HG02884 (cell line): ENCODE measurements around the gene CLASP1.
"Not testable (repeated sequence)": the region's sequence is repeated elsewhere in the genome, so short reads cannot be mapped to it uniquely, and the experiment has no call there.

Experiments
- ATAC-seq: cut with Tn5 transposase; IDR thresholded peaks from one replicate; pipeline ENCODE4 v1.9.1; 2021; ENCODE audit warnings: mild to moderate bottlenecking, moderate library complexity; ENCODE audit not compliant: unreplicated experiment

The CLASP1 gene

DNA sequence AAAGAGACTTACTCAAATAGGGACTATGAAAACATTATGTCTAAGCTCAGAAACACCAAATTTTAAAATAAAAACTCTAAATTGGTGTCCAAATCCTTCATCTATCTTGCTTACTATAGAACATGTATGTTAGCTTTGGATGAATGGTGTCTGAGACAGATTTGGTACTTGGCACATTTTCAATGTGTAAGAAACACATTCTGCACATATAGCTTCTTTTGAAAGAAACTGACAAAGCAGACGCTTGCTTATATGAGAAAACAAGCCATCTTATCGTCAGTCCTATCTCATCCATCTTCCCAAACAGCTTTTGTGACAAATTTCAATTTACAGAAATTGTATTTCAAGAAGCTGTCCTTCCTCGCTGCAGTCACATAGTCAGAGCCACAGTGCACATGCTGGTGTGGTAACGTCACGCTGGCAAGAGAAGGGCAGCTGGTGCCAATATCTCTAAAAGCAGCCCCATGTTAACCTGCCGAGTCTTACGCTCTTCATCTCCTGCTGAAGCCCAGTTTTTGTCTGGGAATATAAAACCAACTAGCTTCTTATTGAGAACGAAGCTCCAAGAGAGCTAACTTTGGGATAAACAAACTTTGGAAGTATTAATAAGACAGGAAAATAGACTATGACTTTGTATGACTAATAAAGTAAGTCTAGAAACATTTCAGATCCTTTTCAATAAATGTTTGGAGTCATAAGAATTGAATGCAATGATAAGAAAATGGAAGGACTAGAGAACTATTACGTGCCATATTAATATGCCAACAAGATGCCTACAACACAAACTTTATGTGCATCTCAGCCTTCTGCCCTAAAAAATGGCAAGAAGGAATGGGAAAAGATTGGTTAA, 289.3 kb downstream of the CLASP1 start:
- ATAC-seq = no peak

DNA sequence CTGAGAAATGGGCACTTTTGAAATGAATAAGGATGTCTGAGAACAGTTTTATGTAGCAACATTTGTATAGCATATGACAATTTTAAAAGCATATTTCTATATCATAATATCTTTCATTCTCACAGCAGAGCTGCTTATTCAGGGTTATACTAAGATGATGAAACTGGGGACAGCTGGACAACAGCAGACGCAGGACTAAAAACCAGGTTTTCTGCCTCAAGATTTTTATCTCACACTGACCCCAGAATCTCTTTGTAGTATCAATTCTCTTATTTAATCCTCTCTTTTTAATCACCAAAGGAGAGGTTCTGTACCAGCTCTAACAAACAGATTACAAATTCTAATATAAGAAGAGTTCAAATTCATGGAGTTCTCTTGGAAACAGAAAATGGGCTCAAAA, 290.1 kb downstream of the CLASP1 start:
- ATAC-seq = no peak

- no peak for ATAC-seq
These were observed 291.0 kb downstream of the CLASP1 start for GRCh38 chr2:121358291-121358690.

DNA sequence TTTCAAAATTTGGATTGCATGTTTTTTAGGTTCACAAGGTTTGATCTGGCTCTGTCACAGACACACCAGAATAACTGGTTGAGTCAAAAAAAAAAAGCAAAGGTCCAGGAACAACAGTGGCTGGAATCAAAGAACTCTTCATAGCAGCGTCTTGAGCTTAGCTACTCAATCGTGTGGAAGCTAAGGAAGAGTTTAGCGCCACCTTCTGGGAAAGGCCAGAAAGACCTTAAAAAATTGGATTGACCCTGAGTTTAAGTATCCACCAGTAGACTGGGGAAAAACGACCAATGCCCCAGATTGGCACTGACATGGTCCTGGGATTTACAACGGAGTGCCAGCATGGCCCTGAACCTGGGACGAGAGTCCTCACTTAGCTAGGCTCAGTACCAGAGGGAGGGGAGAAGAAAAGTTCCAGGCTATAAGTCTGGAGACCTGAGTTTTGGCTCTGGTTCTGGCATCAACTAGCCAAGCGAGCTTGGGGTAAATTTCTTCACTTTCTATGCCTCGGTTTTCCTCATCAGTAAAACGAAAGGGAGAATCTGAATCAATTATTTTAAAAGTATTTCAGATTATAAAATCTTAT, 293.1 kb downstream of the CLASP1 start:
- ATAC-seq = no peak

DNA sequence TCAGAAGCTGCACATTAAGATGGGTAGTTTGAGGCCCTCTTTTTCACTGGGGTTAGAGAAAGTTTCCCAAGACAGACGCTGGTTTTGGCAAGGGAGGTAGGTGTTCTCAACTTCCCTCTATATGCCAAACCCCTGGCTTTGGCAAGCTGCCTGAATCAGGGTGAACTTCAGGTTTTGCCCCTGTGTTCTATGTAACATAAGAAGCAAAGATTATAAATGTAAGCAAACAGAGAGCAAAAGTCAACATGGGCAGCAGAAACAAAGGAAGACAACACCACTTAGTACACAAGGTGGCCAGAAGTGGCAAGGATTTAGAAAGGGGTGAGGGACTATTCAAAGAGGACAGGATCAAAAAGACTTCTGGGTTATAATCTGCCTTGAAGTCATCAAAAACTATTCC, 293.8 kb downstream of the CLASP1 start:
- no peak for ATAC-seq

DNA sequence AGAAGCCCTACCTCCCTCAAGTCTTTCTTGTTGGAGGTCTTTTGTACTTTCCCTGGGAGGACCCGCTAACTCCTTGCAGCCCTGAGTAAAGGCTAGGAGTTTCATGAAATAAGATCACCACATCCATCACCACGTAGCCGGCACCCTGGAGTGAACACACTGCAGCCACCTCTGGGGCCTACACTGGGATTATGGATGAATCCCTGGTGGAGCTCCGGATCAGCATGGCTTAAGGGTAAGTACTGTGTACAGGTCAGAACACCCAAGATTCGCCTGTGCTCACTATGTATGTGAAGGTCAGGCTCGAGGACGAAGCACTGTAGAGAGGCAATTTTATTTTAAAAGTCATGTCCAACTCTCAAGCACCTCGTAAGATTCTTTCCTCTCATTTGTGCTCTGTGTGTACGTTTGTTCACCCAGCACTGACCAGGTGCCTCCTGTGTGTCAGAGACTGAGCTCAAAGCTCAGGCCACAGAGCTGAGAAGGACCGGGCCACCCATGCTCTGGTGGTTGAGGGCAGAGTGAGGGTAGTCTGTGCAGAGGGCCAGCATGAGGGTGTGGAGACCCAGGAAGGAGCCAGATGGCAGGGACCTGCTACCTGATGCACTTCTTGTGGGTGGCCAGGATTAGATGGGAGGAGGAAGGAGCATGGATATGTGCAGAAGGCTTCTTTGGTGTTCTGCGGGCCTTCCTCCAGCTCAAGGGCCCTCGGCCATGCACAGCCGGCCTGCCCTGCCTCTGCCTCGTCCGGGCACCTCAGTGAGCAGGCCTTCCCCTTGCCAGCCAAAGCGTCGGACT, 297.5 kb downstream of the CLASP1 start:
- no peak for ATAC-seq

DNA sequence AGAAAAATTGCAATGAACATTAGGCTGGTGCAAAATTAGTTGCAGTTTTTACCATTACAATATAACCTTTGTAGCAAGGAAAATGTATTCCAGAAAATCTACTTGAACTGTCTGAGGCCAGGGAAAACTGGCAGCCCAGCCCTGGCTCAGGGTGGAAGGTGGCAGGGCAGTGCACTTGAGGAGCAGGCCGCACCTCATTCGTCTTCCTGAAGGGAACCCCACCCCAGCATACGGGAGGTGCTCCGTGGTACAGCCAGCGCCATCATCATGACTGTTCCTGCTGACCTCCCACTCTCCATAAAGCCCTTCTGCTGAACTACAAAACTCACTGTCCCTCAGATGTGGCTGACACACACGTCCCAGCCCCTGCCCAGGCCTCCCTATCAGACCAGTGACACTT, 298.4 kb downstream of the CLASP1 start:
- ATAC-seq = no peak

- no peak for ATAC-seq
These were observed 298.9 kb downstream of the CLASP1 start for GRCh38 chr2:121350402-121350775.

DNA sequence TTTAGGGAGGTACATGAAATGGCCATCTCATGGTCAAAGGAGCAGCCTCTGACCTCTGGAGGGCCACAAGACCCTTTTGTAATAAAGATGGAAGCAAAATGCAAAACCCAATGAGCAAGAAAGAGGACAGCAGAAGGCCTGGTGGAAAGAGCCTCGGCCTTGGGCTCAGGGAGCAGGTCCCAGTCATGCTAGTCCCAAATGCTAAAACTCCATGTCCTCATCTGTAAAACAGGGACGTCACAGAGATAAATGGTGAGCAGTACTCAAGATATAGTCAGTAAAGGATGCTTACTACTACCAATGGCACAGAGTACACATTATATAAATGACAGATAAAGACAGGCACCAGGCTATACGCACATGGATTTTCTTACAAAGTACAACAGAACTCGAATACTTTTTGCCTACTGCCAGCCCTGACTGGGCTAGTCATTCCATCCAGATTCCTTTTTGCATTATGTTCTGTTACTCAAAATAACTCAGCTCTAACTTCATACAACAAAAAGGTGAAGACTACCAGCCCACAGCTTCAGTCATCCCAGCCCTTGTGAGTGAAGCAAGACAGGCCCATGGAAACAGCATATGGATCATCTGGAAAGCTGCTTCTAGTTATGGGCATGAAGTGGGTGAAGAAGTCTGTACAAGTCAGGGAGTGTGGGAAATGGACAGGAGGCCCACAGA, 299.4 kb downstream of the CLASP1 start:
- no peak for ATAC-seq

DNA sequence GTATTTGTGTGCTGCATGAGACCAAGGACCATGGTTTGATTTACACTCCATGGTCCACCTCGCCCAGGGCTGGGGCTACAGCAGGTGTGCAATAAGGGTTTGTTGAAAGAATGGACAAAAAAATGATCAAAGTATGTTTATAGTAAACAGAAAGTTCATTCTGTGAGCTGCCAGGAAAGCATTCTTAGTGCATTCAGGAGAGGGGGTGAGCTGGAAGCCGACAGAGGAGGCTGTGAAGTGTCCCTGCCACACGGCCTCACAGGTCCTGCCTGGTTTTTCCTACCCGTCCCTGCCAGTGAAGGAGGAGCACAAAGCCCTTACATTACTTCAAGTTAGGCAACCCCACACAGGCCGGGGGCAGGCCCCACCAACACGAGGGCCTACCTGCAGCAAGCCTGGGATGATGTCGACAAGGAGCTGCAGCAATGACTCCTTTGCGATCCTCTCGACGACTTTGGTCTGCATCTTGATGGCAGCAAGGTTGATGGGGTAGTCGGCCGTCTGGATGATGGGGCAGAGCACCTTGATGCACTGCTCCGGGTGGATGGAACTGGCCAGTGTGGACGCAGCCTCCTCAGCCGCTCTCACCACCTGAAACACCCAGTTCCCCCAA, 301.0 kb downstream of the CLASP1 start:
- ATAC-seq = no peak

DNA sequence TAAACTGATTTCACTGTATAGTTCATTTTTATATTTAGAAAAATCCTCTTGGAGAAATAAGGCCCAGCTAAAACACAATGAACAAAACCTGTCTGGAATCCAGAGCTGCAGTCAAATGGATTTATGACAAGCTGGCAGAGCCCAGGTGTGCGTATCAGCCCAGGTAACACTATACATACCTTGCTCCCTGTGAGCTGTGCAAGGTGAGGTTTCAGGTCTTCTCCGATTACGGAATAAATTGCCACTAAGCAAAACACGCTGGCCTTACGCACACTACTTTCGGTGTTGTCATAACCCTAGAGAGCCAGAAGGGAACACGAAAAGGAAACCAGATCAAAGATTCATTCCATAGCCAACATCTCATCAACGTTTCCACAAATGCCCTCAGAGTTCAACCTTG, 302.4 kb downstream of the CLASP1 start:
- ATAC-seq = no peak

DNA sequence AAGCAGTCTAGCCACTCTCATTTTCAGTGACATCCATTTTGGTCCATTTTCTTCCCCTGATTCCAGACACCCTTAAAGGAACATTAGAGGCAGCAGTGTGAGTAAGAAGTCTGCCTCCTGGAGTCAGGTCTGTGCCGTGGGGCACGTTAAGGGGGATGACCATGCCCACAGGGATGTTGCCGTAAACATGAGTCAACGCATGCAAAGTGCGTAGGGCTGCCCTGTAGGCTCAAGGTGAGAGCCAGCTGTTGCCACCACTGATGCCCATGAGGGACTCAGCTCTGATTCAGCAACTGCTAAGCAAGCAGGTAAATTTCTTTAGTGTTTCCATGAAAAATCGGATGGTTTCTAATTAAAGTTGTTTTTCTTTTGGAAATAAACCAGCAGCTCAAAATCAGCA, 302.9 kb downstream of the CLASP1 start:
- ATAC-seq = no peak

GRCh38 chr2:121345887-121346286, 303.4 kb downstream of the CLASP1 start:
- no peak for ATAC-seq

GRCh38 chr2:121345101-121345500, 304.2 kb downstream of the CLASP1 start:
- ATAC-seq = no peak

- not testable (repeated sequence) for ATAC-seq
These were observed 305.3 kb downstream of the CLASP1 start for GRCh38 chr2:121343828-121344399.

- no peak for ATAC-seq
These were observed 306.1 kb downstream of the CLASP1 start for GRCh38 chr2:121343191-121343590.

DNA sequence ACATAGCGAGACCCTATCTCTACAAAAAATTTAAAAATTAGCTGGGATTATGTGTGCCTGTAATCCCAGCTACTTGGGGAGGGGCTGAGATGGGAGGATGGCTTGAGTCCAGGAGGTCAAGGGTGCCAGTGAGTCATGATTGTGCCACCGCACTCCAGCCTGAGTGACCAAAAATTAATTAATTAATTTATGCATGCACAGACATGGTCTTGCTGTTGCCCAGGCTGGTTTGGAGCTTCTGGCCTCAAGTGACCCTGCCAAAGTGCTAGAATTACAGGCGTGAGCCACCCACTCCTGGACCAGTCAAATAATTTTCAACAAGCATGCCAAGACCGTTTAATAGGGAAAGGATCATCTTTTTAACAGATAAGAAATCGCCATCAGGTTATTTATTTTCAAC, 306.5 kb downstream of the CLASP1 start:
- ATAC-seq = no peak

- no peak for ATAC-seq
These were observed 308.3 kb downstream of the CLASP1 start for GRCh38 chr2:121340926-121341325.

DNA sequence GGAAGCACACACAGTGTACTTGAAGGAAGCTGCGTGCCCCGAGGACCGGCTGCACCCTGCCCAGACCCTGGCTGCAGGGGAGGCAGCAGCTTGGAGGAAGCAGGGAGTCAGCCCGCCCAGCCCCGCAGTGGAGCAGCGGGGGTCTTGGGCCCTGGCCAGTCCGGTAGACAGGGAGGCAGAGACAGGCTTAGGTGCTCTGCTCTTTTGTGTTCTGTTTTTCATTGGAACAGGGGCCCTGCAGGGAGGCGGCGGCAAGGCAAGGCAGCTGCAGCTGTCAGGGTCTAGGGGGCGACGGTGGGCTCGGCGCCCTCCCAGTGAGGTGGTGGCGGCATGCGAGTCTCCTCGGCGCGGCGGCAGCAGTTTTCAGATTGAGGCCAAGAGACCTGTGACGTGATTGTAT, 311.0 kb downstream of the CLASP1 start:
- no peak for ATAC-seq

DNA sequence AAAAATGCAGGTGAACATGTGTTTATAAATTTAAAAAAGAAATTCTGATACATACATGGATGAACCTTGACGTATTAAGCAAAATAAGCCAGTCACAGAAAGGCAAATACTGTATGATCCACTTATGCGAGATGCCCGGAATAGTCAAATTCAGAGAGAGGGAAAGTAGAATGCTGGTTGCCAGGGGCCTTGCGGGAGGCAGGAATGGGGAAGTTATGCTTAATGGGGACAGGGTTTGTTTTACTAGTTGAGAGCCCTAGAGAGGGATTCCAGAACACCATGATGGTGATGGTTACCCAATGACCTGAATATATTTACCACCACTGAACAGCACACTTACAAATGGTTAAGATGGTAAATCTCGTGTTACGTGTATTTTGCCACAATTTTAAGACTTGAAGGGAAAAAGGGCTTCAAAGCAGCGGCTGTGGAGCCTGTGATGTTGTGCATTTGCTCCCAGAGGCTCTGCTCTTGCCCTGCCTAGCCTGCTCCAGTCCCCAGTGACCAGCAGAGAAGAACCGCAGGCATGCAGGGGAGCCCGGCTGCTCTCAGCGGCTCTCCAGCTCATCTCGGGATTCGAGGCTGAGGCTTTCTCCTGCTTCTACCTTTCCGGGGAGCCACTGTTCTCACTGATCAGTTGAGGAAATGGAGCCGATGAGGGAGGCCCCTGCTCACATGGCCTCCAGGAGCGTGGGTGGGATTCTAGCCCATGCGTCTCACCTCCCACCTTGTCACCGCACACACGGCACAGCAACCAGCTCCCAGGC, 312.6 kb downstream of the CLASP1 start:
- no peak for ATAC-seq
